PC-3 (cell line): ENCODE results near the gene NFKBIL1. TPM values are rescaled to one million over a fixed set of nuclear protein-coding genes. Genes with fewer than 3 reads are reported as not detected.

ENCODE experiments used
- ATAC-seq: fragments of 200-7000 bp; cut with Tn5 transposase; 2 replicates; pipeline ENCODE4 v1.9.1; 2020; ENCODE audit warnings: mild to moderate bottlenecking, moderate library complexity
- BruUV-seq: library from RNA; stranded (reverse); fragments of 400-500 nt; replicated peaks from 2 replicates; lab custom pipeline; 2021; lab: Mats Ljungman, UMichigan
- CTCF ChIA-PET: fragments of 300-600 bp; sonication (Branson Sonifier 250); formaldehyde crosslinking; loops from one replicate; lab custom pipeline; 2022; ENCODE audit warnings: antibody characterized with exemption; lab: Charles Lee
- POLR2A ChIA-PET: fragments of 300-600 bp; sonication (Branson Sonifier 250); formaldehyde crosslinking; loops from one replicate; lab custom pipeline; 2022; ENCODE audit warnings: antibody characterized with exemption; ENCODE audit not compliant: unreplicated experiment; lab: Charles Lee
- DNase-seq: peaks from one replicate; pipeline ENCODE4 v3.0.0-alpha.2; 2015
- H2AFZ ChIP-seq: fragments of 300-600 bp; sonication (generic); 2 replicates; pipeline ENCODE4 v1.6.0; 2016; ENCODE audit warnings: antibody characterized with exemption, low read length
- H3F3A ChIP-seq: fragments of 300-600 bp; sonication (generic); one replicate; pipeline ENCODE4 v1.6.0; 2017; ENCODE audit warnings: antibody characterized with exemption, low read length, control low read depth, mild to moderate bottlenecking; ENCODE audit not compliant: unreplicated experiment
- H3K27ac ChIP-seq: fragments of 300-600 bp; sonication (generic); 2 replicates; pipeline ENCODE4 v1.5.1; 2016; ENCODE audit warnings: mild to moderate bottlenecking, low read length
- H3K27me3 ChIP-seq: fragments of 300-600 bp; sonication (generic); 2 replicates; pipeline ENCODE4 v1.6.1; 2016; ENCODE audit warnings: low read length, mixed read lengths
- H3K36me3 ChIP-seq: fragments of 300-600 bp; sonication (generic); 2 replicates; pipeline ENCODE4 v1.6.1; 2016; ENCODE audit warnings: low read depth, mixed run types, low read length, mixed read lengths
- H3K4me1 ChIP-seq: fragments of 300-600 bp; sonication (generic); 2 replicates; pipeline ENCODE4 v1.5.1; 2016; ENCODE audit warnings: low read length; ENCODE audit not compliant: insufficient read depth
- H3K4me2 ChIP-seq: fragments of 300-600 bp; sonication (generic); 2 replicates; pipeline ENCODE4 v1.6.0; 2016; ENCODE audit warnings: low read length
- H3K4me3 ChIP-seq: fragments of 300-600 bp; sonication (generic); 2 replicates; pipeline ENCODE4 v1.5.1; 2016; ENCODE audit warnings: mild to moderate bottlenecking, low read length, mixed read lengths
- H3K79me2 ChIP-seq: fragments of 300-600 bp; sonication (generic); 2 replicates; pipeline ENCODE4 v1.6.1; 2017; ENCODE audit warnings: low read length, mixed read lengths
- H3K9ac ChIP-seq: fragments of 300-600 bp; sonication (generic); 2 replicates; pipeline ENCODE4 v1.6.0; 2016; ENCODE audit warnings: mild to moderate bottlenecking, low read length
- H3K9me2 ChIP-seq: fragments of 300-600 bp; sonication (generic); replicated peaks from 2 replicates; pipeline ENCODE4 v1.6.1; 2016; ENCODE audit warnings: mixed run types, low read length, mixed read lengths
- H3K9me3 ChIP-seq: fragments of 300-600 bp; sonication (generic); 2 replicates; pipeline ENCODE4 v1.6.1; 2016; ENCODE audit warnings: low read length, mixed read lengths
- H4K20me1 ChIP-seq: fragments of 300-600 bp; sonication (generic); 2 replicates; pipeline ENCODE4 v1.6.1; 2016; ENCODE audit warnings: low read length, mixed read lengths
- EZH2 ChIP-seq: fragments of 300-600 bp; sonication (generic); IDR thresholded peaks from one replicate; pipeline ENCODE4 v1.6.1; 2017; ENCODE audit warnings: antibody characterized with exemption, mild to moderate bottlenecking, low read length; ENCODE audit not compliant: unreplicated experiment
- EZH2phosphoT487 ChIP-seq: fragments of 300-600 bp; sonication (generic); IDR thresholded peaks from 2 replicates; pipeline ENCODE4 v1.6.1; 2018; ENCODE audit warnings: mild to moderate bottlenecking, antibody characterized with exemption, low read length, borderline replicate concordance
- intact Hi-C: fragments of 100-400 bp; cut with micrococcal nuclease; formaldehyde crosslinking; loops from 2 replicates; pipeline ENCODE4 v1.9.0; 2023
- total RNA-seq: library from RNA; depleted of rRNA; stranded (reverse); fragments of >200 nt; gene quantifications from 2 replicates; pipeline ENCODE4 v1.2.3, GENCODE V29; 2014
- TF ChIP-seq, protein P1 (sequence below): fragments of 300-600 bp; sonication (generic); conservative IDR thresholded peaks from 2 replicates; pipeline ENCODE4 v1.5.1; 2017; ENCODE audit warnings: antibody characterized with exemption, low read depth, mild to moderate bottlenecking, low read length

NFKBIL1 gene
- total RNA-seq, 1 experiment from 2014 or later: 38.2 TPM

DNA sequence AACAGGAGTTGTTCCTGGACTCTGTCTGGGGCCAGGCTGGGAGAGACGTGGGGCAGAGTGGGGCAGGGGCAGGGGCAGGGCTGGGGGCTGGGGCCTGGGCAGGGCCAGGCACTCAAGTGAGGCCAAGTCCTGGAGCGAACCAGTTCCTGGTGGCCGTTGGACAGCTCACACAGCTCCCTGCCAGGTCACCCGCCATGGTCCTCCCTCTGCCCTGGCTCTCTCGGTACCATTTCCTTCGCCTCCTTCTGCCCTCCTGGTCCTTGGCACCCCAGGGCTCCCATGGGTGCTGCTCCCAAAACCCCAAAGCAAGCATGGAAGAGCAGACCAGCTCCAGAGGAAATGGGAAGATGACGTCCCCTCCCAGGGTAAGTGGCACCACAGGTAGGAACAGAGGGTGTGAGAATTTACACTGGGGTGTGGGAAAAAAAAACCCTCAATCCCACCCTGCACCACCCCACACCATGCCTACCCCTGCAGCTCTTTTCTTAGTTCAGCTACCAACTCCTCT is 18.5 kb upstream of the NFKBIL1 start, which contains the start of gene MCCD1:
TSS of gene MCCD1 (plus strand) at position 142 of the 508 bp plus-strand sequence. CDS start at position 195, 53 bp downstream.
- Histone ChIP-seq H3K4me3 (no peak within 1 kb of the TSS), H3K9me3 (no peaks in the 10 kb centered on the region), H3K9ac (no peak within 1 kb of the TSS), H3K27me3 (no peaks in the 10 kb centered on the region), H2AFZ (no peak within 1 kb of the TSS), H4K20me1 (peaks cover 5% of the 10 kb centered on the region; the same call in 1 of the 2 replicates), H3K4me2 (no peak within 1 kb of the TSS), H3K36me3 (peaks cover 40% of the 10 kb centered on the region), H3K79me2 (no peaks in the 10 kb centered on the region), H3K4me1 (peaks cover 8% of the 10 kb centered on the region), H3K27ac (no peak within 1 kb of the TSS), H3K9me2 (no peaks in the 10 kb centered on the region), H3F3A (no peaks in the 10 kb centered on the region)
- DNase-seq: no peak
- intact Hi-C loops: loop anchor here (2.0 kb wide), 1 partner anchor 34 kb away; no protein-coding TSS in a partner anchor
- ChIA-PET POLR2A (no interaction called here), CTCF (no interaction called here)
- TF ChIP-seq, protein P1, sequence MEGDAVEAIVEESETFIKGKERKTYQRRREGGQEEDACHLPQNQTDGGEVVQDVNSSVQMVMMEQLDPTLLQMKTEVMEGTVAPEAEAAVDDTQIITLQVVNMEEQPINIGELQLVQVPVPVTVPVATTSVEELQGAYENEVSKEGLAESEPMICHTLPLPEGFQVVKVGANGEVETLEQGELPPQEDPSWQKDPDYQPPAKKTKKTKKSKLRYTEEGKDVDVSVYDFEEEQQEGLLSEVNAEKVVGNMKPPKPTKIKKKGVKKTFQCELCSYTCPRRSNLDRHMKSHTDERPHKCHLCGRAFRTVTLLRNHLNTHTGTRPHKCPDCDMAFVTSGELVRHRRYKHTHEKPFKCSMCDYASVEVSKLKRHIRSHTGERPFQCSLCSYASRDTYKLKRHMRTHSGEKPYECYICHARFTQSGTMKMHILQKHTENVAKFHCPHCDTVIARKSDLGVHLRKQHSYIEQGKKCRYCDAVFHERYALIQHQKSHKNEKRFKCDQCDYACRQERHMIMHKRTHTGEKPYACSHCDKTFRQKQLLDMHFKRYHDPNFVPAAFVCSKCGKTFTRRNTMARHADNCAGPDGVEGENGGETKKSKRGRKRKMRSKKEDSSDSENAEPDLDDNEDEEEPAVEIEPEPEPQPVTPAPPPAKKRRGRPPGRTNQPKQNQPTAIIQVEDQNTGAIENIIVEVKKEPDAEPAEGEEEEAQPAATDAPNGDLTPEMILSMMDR: no peak
- no peak for TF ChIP-seq EZH2
- TF ChIP-seq EZH2phosphoT487: no peak
- BruUV-seq: no TSS peak
- peak; percentile 3; the same call in 1 of the 2 replicates for ATAC-seq

DNA sequence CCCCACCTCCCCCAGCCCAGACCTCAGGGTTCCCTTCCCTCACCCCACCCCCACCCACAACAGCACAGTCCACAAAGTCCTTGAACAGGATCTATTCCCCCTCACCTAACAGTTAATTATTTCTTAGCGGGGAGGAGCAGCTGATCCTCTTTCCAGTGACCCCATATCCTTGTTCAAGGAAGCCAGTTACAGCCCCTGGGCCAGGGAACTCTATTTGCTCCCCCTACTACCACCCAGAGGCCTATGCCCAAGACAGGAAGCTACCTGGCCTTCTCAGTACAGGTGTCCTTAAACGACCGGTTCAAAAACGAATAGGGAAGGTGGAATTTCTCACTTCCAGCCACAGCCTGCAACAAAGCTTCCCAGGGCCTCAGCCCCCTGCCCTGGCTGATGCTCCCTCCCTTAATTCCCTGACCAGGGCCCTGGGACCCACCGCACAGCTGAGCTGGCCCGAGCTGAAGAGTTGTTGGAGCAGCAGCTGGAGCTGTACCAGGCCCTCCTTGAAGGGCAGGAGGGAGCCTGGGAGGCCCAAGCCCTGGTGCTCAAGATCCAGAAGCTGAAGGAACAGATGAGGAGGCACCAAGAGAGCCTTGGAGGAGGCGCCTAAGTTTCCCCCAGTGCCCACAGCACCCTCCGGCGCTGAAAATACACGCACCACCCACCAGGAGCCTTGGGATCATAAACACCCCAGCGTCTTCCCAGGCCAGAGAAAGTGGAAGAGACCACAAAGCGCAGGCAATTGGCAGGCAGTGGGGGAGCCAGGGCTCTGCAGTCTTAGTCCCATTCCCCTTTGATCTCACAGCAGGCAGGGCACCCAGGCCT is 17.9 kb upstream of the NFKBIL1 start:
- Histone ChIP-seq H3K79me2 (no peaks in the 10 kb centered on the region), H3K4me2 (no peak overlapping the region), H3K9me2 (no peaks in the 10 kb centered on the region), H3K9me3 (no peaks in the 10 kb centered on the region), H3K4me1 (peaks cover 8% of the 10 kb centered on the region), H3K27ac (no peak overlapping the region), H3K36me3 (peaks cover 46% of the 10 kb centered on the region), H3K4me3 (no peak overlapping the region), H3K27me3 (no peaks in the 10 kb centered on the region), H2AFZ (no peak overlapping the region), H4K20me1 (peaks cover 5% of the 10 kb centered on the region; the same call in 1 of the 2 replicates), H3K9ac (no peak overlapping the region), H3F3A (no peaks in the 10 kb centered on the region)
- ChIA-PET CTCF (no interaction called here), POLR2A (no interaction called here)
- intact Hi-C loops: loop anchor here (2.0 kb wide), 1 partner anchor 35 kb away; no protein-coding TSS in a partner anchor
- TF ChIP-seq EZH2 (no peak), EZH2phosphoT487 (no peak)
- TF ChIP-seq, protein P1: no peak
- peak; percentile 3; the same call in 1 of the 2 replicates for ATAC-seq
- BruUV-seq: no TSS peak
- no peak for DNase-seq
